GM12892 (cell line): ENCODE results near the gene ZCCHC14.

Experiments
- POLR2A ChIP-seq: IDR thresholded peaks from 2 replicates; pipeline ENCODE4 v1.6.1; 2011; ENCODE audit warnings: low read depth, low read length, control low read depth
- POLR2AphosphoS5 ChIP-seq: IDR thresholded peaks from 2 replicates; pipeline ENCODE4 v1.6.1; 2011; ENCODE audit warnings: low read depth, low read length, control low read depth
- TAF1 ChIP-seq: IDR thresholded peaks from 2 replicates; pipeline ENCODE4 v1.6.1; 2011; ENCODE audit warnings: low read depth, mild to moderate bottlenecking, control low read depth, low read length, borderline replicate concordance

GRCh38 chr16:87437327-87437726 lies 55.5 kb downstream of the ZCCHC14 start:
- TF ChIP-seq POLR2A: no peak
- TF ChIP-seq POLR2AphosphoS5: no peak
- TF ChIP-seq TAF1: no peak
